Gastrocnemius medialis (tissue), 4 donors: ENCODE measurements around the gene POLA2.

Experiments
- POLR2A ChIP-seq, 2 donors: fragments of 450-650 bp; IDR thresholded peaks; one replicate each; pipeline ENCODE4 v1.6.1; 2017; ENCODE audit warnings: antibody characterized with exemption in 2 of 2, mild to moderate bottlenecking in 2 of 2, moderate library complexity in 2 of 2
- TF ChIP-seq, protein P1 (sequence below), 5 experiments: fragments of 450-650 bp in 3 of 5; fragments of 200-600 bp in 2 of 5; sonication (generic) in 2 of 5; IDR thresholded peaks in 4 of 5; conservative IDR thresholded peaks in 1 of 5; 1 replicate in 4 of 5; 2 replicates in 1 of 5; pipeline ENCODE4 v1.5.1; 2016 to 2019; ENCODE audit warnings: antibody characterized with exemption in 5 of 5, mild to moderate bottlenecking in 3 of 5, moderate library complexity in 3 of 5

DNA sequence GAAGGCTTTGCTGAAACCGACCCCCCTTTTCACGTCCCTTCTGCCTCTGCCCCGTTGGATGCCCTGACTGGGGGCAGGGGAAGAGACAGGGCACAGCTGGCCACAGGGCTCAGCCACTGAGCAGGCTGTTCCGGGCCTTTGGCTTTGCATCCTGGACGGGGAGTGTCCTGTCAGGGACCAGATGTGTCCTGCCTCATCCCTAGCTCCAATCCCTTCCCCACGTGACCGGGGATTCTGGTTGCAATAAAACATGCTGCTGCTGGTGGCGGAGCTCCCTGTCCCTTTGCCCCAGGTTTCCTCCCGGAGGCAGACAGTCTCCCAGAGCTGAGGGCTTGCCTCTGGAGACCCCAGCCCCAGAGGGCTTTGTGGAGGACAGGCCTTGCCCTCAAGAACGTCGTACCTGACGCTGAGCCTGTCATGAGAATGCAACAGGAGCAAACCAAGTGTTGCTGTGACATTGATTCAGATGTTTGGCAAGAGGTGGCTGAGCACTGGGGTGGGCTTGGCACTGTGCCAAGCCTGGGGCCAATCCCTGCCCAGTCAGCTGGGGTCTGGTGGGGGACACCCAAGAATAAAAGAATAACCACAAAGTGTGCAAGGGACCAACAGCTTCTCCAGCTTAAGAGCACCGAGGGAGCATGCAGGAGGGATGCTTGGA lies 60.2 kb downstream of the POLA2 start:
- no peak for TF ChIP-seq POLR2A (IDR thresholded peaks at IDR 0.05)
- TF ChIP-seq, protein P1, sequence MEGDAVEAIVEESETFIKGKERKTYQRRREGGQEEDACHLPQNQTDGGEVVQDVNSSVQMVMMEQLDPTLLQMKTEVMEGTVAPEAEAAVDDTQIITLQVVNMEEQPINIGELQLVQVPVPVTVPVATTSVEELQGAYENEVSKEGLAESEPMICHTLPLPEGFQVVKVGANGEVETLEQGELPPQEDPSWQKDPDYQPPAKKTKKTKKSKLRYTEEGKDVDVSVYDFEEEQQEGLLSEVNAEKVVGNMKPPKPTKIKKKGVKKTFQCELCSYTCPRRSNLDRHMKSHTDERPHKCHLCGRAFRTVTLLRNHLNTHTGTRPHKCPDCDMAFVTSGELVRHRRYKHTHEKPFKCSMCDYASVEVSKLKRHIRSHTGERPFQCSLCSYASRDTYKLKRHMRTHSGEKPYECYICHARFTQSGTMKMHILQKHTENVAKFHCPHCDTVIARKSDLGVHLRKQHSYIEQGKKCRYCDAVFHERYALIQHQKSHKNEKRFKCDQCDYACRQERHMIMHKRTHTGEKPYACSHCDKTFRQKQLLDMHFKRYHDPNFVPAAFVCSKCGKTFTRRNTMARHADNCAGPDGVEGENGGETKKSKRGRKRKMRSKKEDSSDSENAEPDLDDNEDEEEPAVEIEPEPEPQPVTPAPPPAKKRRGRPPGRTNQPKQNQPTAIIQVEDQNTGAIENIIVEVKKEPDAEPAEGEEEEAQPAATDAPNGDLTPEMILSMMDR (IDR thresholded peaks at IDR 0.05 in 4 of 5, conservative IDR thresholded peaks at IDR 0.05 in 1 of 5) = no peak
